Stimulated activated naive B cell treated with anti-CD40 and anti-IgM and Interleukin-4, amounts not matched to agents 10 μg/mL and 1 μg/mL and 100 μg/mL, for 72 hours (primary cell): ENCODE measurements around the gene BTBD19.
A peak's percentile ranks its signal among the peaks of the same experiment; 100 is the strongest.

Experiments used
- ATAC-seq, 2 donors: fragments of 150-1000 bp; cut with Tn5 transposase; replicated peaks; 2 replicates each; pipeline ENCODE4 v1.10.0; 2021; ENCODE audit warnings: moderate library complexity in 1 of 2
- DNase-seq: peaks from one replicate; pipeline ENCODE4 v3.0.0; 2021
- H3K27ac Mint-ChIP-seq: one replicate; pipeline ENCODE4 v1.8.0; 2022; ENCODE audit warnings: mild to moderate bottlenecking, mixed read lengths
- H3K27me3 Mint-ChIP-seq, 2 donors: one replicate each; pipeline ENCODE4 v1.8.0; 2022; ENCODE audit warnings: mixed read lengths in 2 of 2
- H3K36me3 Mint-ChIP-seq, 2 donors: one replicate each; pipeline ENCODE4 v1.8.0; 2022; ENCODE audit warnings: mixed read lengths in 2 of 2, mild to moderate bottlenecking in 1 of 2
- H3K4me1 Mint-ChIP-seq, 2 donors: one replicate each; pipeline ENCODE4 v1.8.0; 2022; ENCODE audit warnings: mixed read lengths in 2 of 2, mild to moderate bottlenecking in 1 of 2
- H3K4me3 Mint-ChIP-seq, 2 donors: one replicate each; pipeline ENCODE4 v1.8.0; 2022; ENCODE audit warnings: mild to moderate bottlenecking in 2 of 2, mixed read lengths in 2 of 2, moderate library complexity in 1 of 2
- H3K9me3 Mint-ChIP-seq, 2 donors: one replicate each; pipeline ENCODE4 v1.8.0; 2022; ENCODE audit warnings: mixed read lengths in 2 of 2, mild to moderate bottlenecking in 1 of 2

BTBD19 gene

DNA sequence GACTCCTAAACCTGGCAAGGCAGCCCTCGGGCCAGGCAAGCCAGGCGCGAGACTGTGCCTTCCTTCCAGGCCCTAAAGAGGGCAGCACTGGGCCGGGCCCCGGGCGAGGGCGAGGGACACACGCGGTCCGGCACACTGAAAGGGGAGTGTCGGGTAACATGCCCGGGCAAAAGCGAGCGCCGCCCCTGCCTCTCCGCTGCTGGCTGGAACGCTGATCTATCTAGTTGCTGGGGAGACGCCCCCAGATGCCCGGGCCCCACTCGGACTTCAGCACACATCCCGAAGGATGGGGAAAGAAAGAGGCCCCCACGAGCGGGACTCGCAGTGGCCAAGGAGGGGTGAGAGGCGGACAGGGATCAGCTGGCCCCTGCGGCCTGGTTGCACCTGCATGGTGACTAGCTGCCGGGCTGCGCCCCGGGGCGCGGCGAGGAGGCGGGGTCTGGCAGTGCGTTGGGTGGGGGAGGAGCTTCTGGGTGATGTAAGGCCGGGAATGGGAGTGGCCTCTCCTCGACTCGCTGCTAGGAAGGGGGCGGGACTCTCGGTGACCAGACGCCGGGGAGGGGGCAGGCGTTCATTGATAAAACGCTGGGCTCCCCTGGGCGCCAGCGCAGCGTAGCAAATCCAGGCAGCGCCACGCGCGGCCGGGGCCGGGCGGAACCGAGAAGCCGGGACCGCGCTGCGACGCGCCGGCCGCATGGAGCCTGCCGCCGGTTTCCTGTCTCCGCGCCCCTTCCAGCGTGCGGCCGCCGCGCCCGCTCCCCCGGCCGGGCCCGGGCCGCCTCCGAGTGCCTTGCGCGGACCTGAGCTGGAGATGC, 8.3 kb upstream of the BTBD19 start, which contains the start of gene PLK3:
PLK3 (plus strand) TSS at position 608 of the 815 bp plus-strand sequence; CDS start at position 695, 87 bp downstream.
- peak; percentile 88 to 92 for ATAC-seq
- H3K27ac Mint-ChIP-seq: peak within 1 kb of the TSS; percentile 99

DNA sequence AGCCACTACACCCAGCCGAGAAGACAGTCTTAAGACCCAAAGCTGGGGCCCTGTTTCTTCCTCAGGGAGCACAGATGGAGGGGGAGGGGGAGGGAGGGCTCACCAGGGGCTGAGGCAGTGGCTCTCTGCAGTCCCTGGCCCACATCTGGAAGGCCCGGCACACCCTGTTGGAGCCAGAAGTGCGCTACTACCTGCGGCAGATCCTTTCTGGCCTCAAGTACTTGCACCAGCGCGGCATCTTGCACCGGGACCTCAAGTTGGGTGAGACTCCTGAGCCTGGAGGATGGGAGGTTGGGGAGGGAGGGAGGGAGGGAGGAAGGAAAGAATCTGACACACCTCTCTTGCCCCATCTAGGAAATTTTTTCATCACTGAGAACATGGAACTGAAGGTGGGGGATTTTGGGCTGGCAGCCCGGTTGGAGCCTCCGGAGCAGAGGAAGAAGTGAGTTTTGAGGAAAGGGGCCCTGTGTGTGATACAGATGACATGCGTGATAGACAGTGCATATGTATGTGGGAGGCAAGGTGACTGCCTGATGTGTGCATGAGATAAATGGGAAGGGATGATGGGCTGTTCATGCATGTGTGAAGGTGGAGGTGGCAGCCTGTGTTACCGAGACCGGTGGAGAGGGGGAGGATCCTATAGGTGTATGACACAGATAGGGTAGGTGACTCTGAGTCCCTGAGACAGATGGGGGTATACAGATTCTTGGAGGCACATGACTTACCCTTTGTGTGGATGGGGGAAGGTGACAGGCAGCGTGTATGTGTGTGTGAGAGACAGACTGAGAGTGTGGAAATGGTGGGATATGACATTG, 6.6 kb upstream of the BTBD19 start:
- peaks cover 36 to 51% of the 10 kb centered on the region in 2 donors for H3K36me3 Mint-ChIP-seq
- H3K4me3 Mint-ChIP-seq: peak overlapping the region; percentile 87 to 97
- no peaks in the 10 kb centered on the region for H3K27me3 Mint-ChIP-seq
- DNase-seq (no peak), ATAC-seq (no peak)
- H3K9me3 Mint-ChIP-seq: no peaks in the 10 kb centered on the region
- peaks cover 40 to 64% of the 10 kb centered on the region in 2 donors for H3K4me1 Mint-ChIP-seq
- H3K27ac Mint-ChIP-seq: peak overlapping the region; percentile 11

More for the DNA sequence above, 8.3 kb upstream of the BTBD19 start, which contains the start of gene PLK3:
- H3K9me3 Mint-ChIP-seq: no peaks in the 10 kb centered on the region
- DNase-seq: peak; percentile 95
- H3K4me3 Mint-ChIP-seq: peak within 1 kb of the TSS; percentile 87 to 97
- H3K27me3 Mint-ChIP-seq: no peaks in the 10 kb centered on the region
- H3K36me3 Mint-ChIP-seq: peaks cover 26 to 40% of the 10 kb centered on the region in 2 donors
- peaks cover 34 to 53% of the 10 kb centered on the region in 2 donors for H3K4me1 Mint-ChIP-seq

GRCh38 chr1:44802306-44803061, 5.8 kb upstream of the BTBD19 start:
- peaks cover 40 to 59% of the 10 kb centered on the region in 2 donors for H3K36me3 Mint-ChIP-seq
- H3K4me1 Mint-ChIP-seq: peaks cover 48 to 71% of the 10 kb centered on the region in 2 donors
- H3K27me3 Mint-ChIP-seq: no peaks in the 10 kb centered on the region

GRCh38 chr1:44803062-44803311, 5.3 kb upstream of the BTBD19 start:
- H3K4me3 Mint-ChIP-seq: peak overlapping the region; percentile 55 to 87
- H3K36me3 Mint-ChIP-seq: peaks cover 40 to 60% of the 10 kb centered on the region in 2 donors
- DNase-seq (no peak), ATAC-seq (no peak)
- peaks cover 53 to 76% of the 10 kb centered on the region in 2 donors for H3K4me1 Mint-ChIP-seq
- no peaks in the 10 kb centered on the region for H3K9me3 Mint-ChIP-seq
- H3K27ac Mint-ChIP-seq: peak overlapping the region; percentile 59
- H3K27me3 Mint-ChIP-seq: no peaks in the 10 kb centered on the region

More at GRCh38 chr1:44802306-44803061, 5.8 kb upstream of the BTBD19 start:
- H3K9me3 Mint-ChIP-seq: no peaks in the 10 kb centered on the region
- DNase-seq (no peak), ATAC-seq (no peak)
- H3K27ac Mint-ChIP-seq: peak overlapping the region; percentile 59
- H3K4me3 Mint-ChIP-seq: peak overlapping the region; percentile 87 to 97

GRCh38 chr1:44803312-44804095, 4.8 kb upstream of the BTBD19 start:
- Mint-ChIP-seq H3K4me3 (peak overlapping the region; percentile 55 to 87), H3K36me3 (peaks cover 40 to 60% of the 10 kb centered on the region in 2 donors), H3K27ac (peak overlapping the region; percentile 59), H3K9me3 (no peaks in the 10 kb centered on the region), H3K27me3 (no peaks in the 10 kb centered on the region), H3K4me1 (peaks cover 55 to 82% of the 10 kb centered on the region in 2 donors)
- no peak for ATAC-seq
- no peak for DNase-seq

- DNase-seq (no peak), ATAC-seq (no peak)
- Mint-ChIP-seq H3K9me3 (no peaks in the 10 kb centered on the region), H3K27ac (peak overlapping the region; percentile 89), H3K4me3 (peak overlapping the region; percentile 13 to 14), H3K4me1 (peaks cover 66 to 91% of the 10 kb centered on the region in 2 donors), H3K36me3 (peaks cover 40 to 60% of the 10 kb centered on the region in 2 donors), H3K27me3 (no peaks in the 10 kb centered on the region)
Measured at GRCh38 chr1:44805311-44806024, 2.9 kb upstream of the BTBD19 start.

- ATAC-seq (no peak), DNase-seq (no peak)
- Mint-ChIP-seq H3K4me1 (peaks cover 70 to 92% of the 10 kb centered on the region in 2 donors), H3K27me3 (no peaks in the 10 kb centered on the region), H3K9me3 (no peaks in the 10 kb centered on the region), H3K27ac (peak overlapping the region; percentile 99), H3K4me3 (no peak overlapping the region), H3K36me3 (peaks cover 39 to 60% of the 10 kb centered on the region in 2 donors)
Measured at GRCh38 chr1:44806025-44806703, 2.2 kb upstream of the BTBD19 start.

GRCh38 chr1:44806704-44807363, 1.5 kb upstream of the BTBD19 start, which contains the start of gene DYNLT4:
TSS of gene DYNLT4 (minus strand) at chr1:44807351. CDS start at chr1:44806668, 683 bp downstream.
- no peaks in the 10 kb centered on the region for H3K9me3 Mint-ChIP-seq
- DNase-seq: no peak
- ATAC-seq: peak; percentile 0 to 1
- no peaks in the 10 kb centered on the region for H3K27me3 Mint-ChIP-seq
- peaks cover 73 to 93% of the 10 kb centered on the region in 2 donors for H3K4me1 Mint-ChIP-seq
- H3K4me3 Mint-ChIP-seq: peak within 1 kb of the TSS; percentile 62 to 68
- H3K36me3 Mint-ChIP-seq: peaks cover 37 to 57% of the 10 kb centered on the region in 2 donors
- peak within 1 kb of the TSS; percentile 99 for H3K27ac Mint-ChIP-seq

DNA sequence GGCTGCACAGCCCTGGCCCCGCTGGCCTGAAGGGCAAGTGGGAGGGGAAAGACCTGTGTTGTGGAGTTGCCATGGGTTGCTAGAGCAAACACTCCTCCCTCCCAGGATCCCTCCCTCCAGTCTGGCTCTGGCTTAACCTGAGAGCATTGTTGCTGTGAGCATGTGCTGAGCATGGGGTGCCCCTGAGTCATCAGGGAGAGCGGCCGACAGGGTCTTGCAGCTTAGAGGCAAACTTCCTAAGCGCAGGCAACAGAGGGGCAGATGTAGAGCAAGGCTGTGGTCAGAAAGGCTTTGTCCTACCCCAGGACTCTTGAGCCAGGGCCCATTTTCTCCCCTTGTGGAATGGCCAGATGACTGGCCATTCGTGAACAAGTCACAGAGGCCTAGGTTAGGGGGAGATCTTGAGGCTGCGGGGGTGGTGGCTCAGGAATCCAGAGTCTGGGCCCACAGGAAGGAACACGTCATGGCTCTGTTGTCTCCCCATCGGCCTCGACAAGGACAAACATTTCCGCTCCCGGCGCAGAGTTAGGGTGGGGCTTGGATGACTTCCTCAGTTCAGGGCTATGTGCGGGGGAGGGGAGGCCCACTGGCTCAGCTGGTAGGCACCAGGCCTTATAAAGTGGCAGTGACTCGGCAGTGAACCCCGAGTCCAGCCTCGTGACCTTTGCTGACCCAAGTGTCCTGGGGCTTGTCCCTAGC, 810 bp upstream of the BTBD19 start:
- ATAC-seq: peak; percentile 58 to 60
- DNase-seq: peak; percentile 88
- Mint-ChIP-seq H3K27me3 (no peaks in the 10 kb centered on the region), H3K27ac (peak overlapping the region; percentile 99), H3K36me3 (peaks cover 34 to 57% of the 10 kb centered on the region in 2 donors), H3K4me3 (peak overlapping the region; percentile 62 to 68), H3K4me1 (peaks cover 74 to 93% of the 10 kb centered on the region in 2 donors), H3K9me3 (no peaks in the 10 kb centered on the region)

GRCh38 chr1:44808938-44809917, 905 bp downstream of the BTBD19 start:
- Mint-ChIP-seq H3K27me3 (no peaks in the 10 kb centered on the region), H3K4me1 (peaks cover 62 to 93% of the 10 kb centered on the region in 2 donors), H3K27ac (peak overlapping the region; percentile 99), H3K4me3 (peak overlapping the region; percentile 39 to 68), H3K9me3 (no peaks in the 10 kb centered on the region), H3K36me3 (peaks cover 24 to 49% of the 10 kb centered on the region in 2 donors)
- DNase-seq: peak; percentile 84
- ATAC-seq: peak; percentile 51 to 62
